ENCODE results near the gene GRIN2C. TPM values are rescaled to one million over a fixed set of nuclear protein-coding genes. Genes with fewer than 3 reads are reported as not detected.

The GRIN2C gene
- total and polyA plus RNA-seq, 4 donors, result 0.01 to 0.03 (median 0.02) TPM; not detected in 1

DNA sequence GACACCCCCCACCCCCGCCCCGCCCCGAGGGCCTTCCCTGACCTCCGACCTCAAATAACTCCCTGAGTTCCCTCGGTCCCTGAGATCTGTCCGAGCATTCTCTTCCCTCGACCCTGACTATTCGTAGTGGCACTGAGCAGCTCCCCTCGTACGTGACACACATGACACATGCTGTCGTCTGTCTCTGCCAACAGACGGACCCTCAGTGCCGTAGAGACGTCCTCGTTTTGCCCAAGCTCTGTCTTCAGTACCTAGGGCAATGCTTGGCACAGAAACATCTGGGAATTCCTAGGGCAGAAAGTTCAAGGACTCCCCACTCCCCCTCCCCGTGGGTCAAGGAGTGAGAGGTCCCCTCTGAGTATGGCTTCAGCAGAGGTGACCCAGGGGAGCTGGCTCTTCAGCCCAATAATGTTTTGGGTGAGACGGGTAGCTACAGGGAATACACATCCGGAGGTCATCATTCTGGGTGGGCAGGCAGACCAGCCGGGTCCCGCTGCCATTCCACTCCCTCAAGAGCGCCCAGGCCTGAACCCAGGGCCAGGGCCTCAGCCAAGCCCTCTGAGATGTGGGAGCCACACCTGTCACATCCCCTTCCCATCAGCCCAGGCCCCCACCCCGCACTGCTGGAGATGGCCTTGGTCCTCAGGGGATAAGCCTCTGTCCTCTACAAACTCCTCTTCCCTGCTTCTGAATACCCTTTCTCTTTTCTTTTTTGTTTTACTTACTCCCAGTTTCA, 34.4 kb upstream of the GRIN2C start:
- peaks cover 0 to 11% (median 0%) of the 10 kb centered on the region in 5 donors for H3K4me1 ChIP-seq (ENCODE audit: control insufficient read depth in 5 of 5, insufficient read depth in 5 of 5, low read length in 5 of 5)
- H3K9me3 ChIP-seq (ENCODE audit: control insufficient read depth in 4 of 4, insufficient read depth in 3 of 4, low read length in 3 of 4), result no peaks in the 10 kb centered on the region
- no peak overlapping the region for H3K9ac ChIP-seq (ENCODE audit: insufficient read depth in 1 of 2, low read length in 2 of 2)
- no peak for TF ChIP-seq CTCF (IDR thresholded peaks at IDR 0.05; ENCODE audit: control extremely low read depth, extremely low read depth)
- no peak overlapping the region for H3K27ac ChIP-seq (ENCODE audit: low read depth in 1 of 2, low read length in 1 of 2)
- H3K4me3 ChIP-seq, result no peak overlapping the region
- ATAC-seq (ENCODE audit: insufficient read depth, low FRiP score) (no peak), DNase-seq (no peak)
- no peaks in the 10 kb centered on the region for H3K36me3 ChIP-seq (ENCODE audit: control insufficient read depth in 4 of 4, insufficient read depth in 4 of 4, low read length in 4 of 4)
- H3K27me3 ChIP-seq (ENCODE audit: control insufficient read depth in 3 of 3, insufficient read depth in 3 of 3, low read length in 2 of 3), result peaks cover 4 to 50% (median 44%) of the 10 kb centered on the region in 3 donors
- 30 to 32% methylated on average over 20 to 22 of the region's 22 CpGs for WGBS, 2 donors

DNA sequence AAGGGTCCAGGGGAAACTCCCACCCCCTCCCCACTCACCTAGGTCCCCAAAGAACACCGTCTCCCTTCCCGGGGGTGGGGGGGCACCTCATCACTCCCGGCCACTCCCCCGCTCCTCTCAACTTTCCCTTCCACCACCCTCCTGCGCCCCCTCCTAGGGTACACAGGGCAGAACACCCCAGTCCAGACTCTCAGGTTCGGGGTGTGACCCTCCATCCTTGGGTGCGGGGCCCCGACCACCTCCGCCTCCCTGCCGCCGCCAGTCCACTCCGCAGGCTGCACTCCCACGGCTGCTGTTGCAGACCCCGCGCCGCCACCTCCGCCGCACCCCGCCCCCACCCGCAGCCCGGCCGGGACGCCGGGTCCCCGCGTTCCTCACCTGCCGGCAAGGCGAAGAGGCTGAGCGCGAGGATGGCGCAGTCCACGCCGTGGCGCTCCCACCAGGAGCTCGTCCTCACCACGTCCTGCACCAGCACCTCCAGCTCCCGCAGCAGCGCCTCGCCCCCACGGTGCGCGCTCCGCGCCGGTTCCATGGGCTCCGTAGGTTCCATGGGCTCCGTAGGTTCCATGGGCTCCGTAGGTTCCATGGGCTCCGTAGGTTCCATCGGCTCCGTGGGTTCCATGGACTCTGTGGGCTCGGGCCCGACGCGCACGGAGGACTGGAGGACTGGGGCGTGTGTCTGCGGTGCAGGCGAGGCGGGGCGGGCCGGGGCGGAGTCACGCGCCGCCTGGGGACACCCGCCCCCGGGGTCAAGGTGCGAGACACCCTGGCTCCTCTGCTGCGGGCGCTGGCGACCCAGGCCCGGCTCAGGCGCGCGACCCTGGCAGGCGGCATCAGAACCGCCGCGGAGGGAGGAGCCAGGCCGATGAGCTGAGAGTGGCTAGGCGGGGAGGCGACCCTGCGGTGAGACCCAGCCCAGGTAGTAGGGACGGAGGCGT, 33.6 kb upstream of the GRIN2C start, which contains the start of gene FADS6:
Gene FADS6 (minus strand): TSS at position 660 of the 938 bp plus-strand sequence. CDS start 38 bp downstream, at position 622.
- Histone ChIP-seq H3K9ac (ENCODE audit: insufficient read depth in 1 of 2, low read length in 2 of 2) (no peak within 1 kb of the TSS), H3K4me1 (ENCODE audit: control insufficient read depth in 5 of 5, insufficient read depth in 5 of 5, low read length in 5 of 5) (peaks cover 0 to 11% (median 0%) of the 10 kb centered on the region in 5 donors), H3K36me3 (ENCODE audit: control insufficient read depth in 4 of 4, insufficient read depth in 4 of 4, low read length in 4 of 4) (no peaks in the 10 kb centered on the region), H3K4me3 (no peak within 1 kb of the TSS), H3K27ac (ENCODE audit: low read depth in 1 of 2, low read length in 1 of 2) (no peak within 1 kb of the TSS), H3K9me3 (ENCODE audit: control insufficient read depth in 4 of 4, insufficient read depth in 3 of 4, low read length in 3 of 4) (no peaks in the 10 kb centered on the region), H3K27me3 (ENCODE audit: control insufficient read depth in 3 of 3, insufficient read depth in 3 of 3, low read length in 2 of 3) (peaks cover 4 to 50% (median 44%) of the 10 kb centered on the region in 3 donors)
- no peak for TF ChIP-seq CTCF (IDR thresholded peaks at IDR 0.05; ENCODE audit: control extremely low read depth, extremely low read depth)
- ATAC-seq (ENCODE audit: insufficient read depth, low FRiP score), result no peak
- no peak for DNase-seq
- 4 to 5% methylated on average over 83 to 86 of the region's 86 CpGs for WGBS, 2 donors

GRCh38 chr17:74892013-74892841, 32.5 kb upstream of the GRIN2C start:
- DNase-seq, result no peak
- Histone ChIP-seq H3K9me3 (ENCODE audit: control insufficient read depth in 4 of 4, insufficient read depth in 3 of 4, low read length in 3 of 4) (no peaks in the 10 kb centered on the region), H3K27me3 (ENCODE audit: control insufficient read depth in 3 of 3, insufficient read depth in 3 of 3, low read length in 2 of 3) (peaks cover 8 to 53% (median 44%) of the 10 kb centered on the region in 3 donors), H3K36me3 (ENCODE audit: control insufficient read depth in 4 of 4, insufficient read depth in 4 of 4, low read length in 4 of 4) (no peaks in the 10 kb centered on the region), H3K27ac (ENCODE audit: low read depth in 1 of 2, low read length in 1 of 2) (no peak overlapping the region), H3K9ac (ENCODE audit: insufficient read depth in 1 of 2, low read length in 2 of 2) (no peak overlapping the region), H3K4me1 (ENCODE audit: control insufficient read depth in 5 of 5, insufficient read depth in 5 of 5, low read length in 5 of 5) (peaks cover 0 to 11% (median 0%) of the 10 kb centered on the region in 5 donors), H3K4me3 (no peak overlapping the region)
- no peak for ATAC-seq (ENCODE audit: insufficient read depth, low FRiP score)
- WGBS, 2 donors, result 56 to 74% methylated on average over 20 of the region's 20 CpGs
- TF ChIP-seq CTCF (IDR thresholded peaks at IDR 0.05; ENCODE audit: control extremely low read depth, extremely low read depth), result no peak
